Measurements from ENCODE around the gene FAM114A1.

FAM114A1 gene

GRCh38 chr4:38925492-38926413 lies 58.1 kb downstream of the FAM114A1 start:
- H3K27me3 ChIP-seq (replicated peaks in 2 of 5; ENCODE audit: control insufficient read depth in 4 of 5, insufficient read depth in 5 of 5, low read length in 4 of 5) = no peaks in the 10 kb centered on the region
- ChIA-PET POLR2A (no interaction called here), CTCF (interaction anchor here (0.5 to 1.3 kb wide), 6 partner anchors 15 to 854 kb away, joined by 3 to 4 read pairs (median 3); no protein-coding TSS in a partner anchor)
- H3K4me1 ChIP-seq (ENCODE audit: control extremely low read depth in 1 of 4, control insufficient read depth in 4 of 4, insufficient read depth in 4 of 4, low read length in 3 of 4) = peaks cover 0 to 3% (median under 1%) of the 10 kb centered on the region in 4 experiments
- no peaks in the 10 kb centered on the region for H3K36me3 ChIP-seq (ENCODE audit: control insufficient read depth in 4 of 4, insufficient read depth in 4 of 4, low read length in 3 of 4)
- 100% methylated on average over 1 of the region's 3 CpGs for WGBS (ENCODE audit: insufficient coverage)
- no peaks in the 10 kb centered on the region for H3K9me3 ChIP-seq (ENCODE audit: control extremely low read depth in 1 of 5, control insufficient read depth in 4 of 5, insufficient read depth in 2 of 5, low read depth in 1 of 5, low read length in 4 of 5)
- no peak overlapping the region for H3K27ac ChIP-seq (ENCODE audit: insufficient read depth in 1 of 2, low read depth in 1 of 2, low read length in 2 of 2, poor library complexity in 1 of 2, severe bottlenecking in 2 of 2)
- no peak for DNase-seq
- H3K4me3 ChIP-seq (ENCODE audit: control insufficient read depth in 1 of 7, extremely low read depth in 1 of 7, insufficient read depth in 4 of 7, low read depth in 2 of 7, low read length in 6 of 7) = no peak overlapping the region

GRCh38 chr4:38926896-38927295 lies 59.3 kb downstream of the FAM114A1 start:
- over 99% methylated on average over 6 of the region's 6 CpGs for WGBS (ENCODE audit: insufficient coverage)
- no peak for DNase-seq
- H3K27ac ChIP-seq (ENCODE audit: insufficient read depth in 1 of 2, low read depth in 1 of 2, low read length in 2 of 2, poor library complexity in 1 of 2, severe bottlenecking in 2 of 2) = no peak overlapping the region
- H3K9me3 ChIP-seq (ENCODE audit: control extremely low read depth in 1 of 5, control insufficient read depth in 4 of 5, insufficient read depth in 2 of 5, low read depth in 1 of 5, low read length in 4 of 5) = no peaks in the 10 kb centered on the region
- CTCF ChIA-PET = interaction anchor here (0.5 to 1.3 kb wide), 4 partner anchors 23 to 855 kb away, joined by 3 to 4 read pairs (median 3); no protein-coding TSS in a partner anchor
- H3K4me3 ChIP-seq (ENCODE audit: control insufficient read depth in 1 of 7, extremely low read depth in 1 of 7, insufficient read depth in 4 of 7, low read depth in 2 of 7, low read length in 6 of 7) = no peak overlapping the region
- POLR2A ChIA-PET = no interaction called here
- H3K36me3 ChIP-seq (ENCODE audit: control insufficient read depth in 4 of 4, insufficient read depth in 4 of 4, low read length in 3 of 4) = peaks cover 0 to 2% (median 0%) of the 10 kb centered on the region in 4 experiments
- no peaks in the 10 kb centered on the region for H3K27me3 ChIP-seq (replicated peaks in 2 of 5; ENCODE audit: control insufficient read depth in 4 of 5, insufficient read depth in 5 of 5, low read length in 4 of 5)
- H3K4me1 ChIP-seq (ENCODE audit: control extremely low read depth in 1 of 4, control insufficient read depth in 4 of 4, insufficient read depth in 4 of 4, low read length in 3 of 4) = no peaks in the 10 kb centered on the region

DNA sequence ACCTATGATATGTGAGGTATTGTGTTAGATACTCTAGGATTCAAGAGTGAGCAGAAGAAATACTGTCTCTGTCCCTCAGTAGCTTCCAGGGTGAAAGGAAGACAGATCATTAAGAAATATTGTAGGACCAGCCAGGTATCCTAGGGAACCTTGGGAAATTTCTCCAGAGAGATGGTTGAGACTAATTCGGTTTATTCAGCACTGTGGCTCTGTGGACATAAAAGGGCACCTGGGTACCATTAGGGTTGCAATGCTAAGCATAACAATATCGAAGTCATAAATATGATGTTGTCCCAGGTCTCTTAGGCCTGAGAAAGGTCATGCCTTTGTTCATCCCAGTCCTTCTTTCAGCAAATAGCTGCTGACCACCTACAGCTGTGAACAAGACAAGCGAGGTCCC lies 61.0 kb downstream of the FAM114A1 start:
- POLR2A ChIA-PET = no interaction called here
- no peak for DNase-seq
- peaks cover 0 to 4% (median 1%) of the 10 kb centered on the region in 4 experiments for H3K36me3 ChIP-seq (ENCODE audit: control insufficient read depth in 4 of 4, insufficient read depth in 4 of 4, low read length in 3 of 4)

DNA sequence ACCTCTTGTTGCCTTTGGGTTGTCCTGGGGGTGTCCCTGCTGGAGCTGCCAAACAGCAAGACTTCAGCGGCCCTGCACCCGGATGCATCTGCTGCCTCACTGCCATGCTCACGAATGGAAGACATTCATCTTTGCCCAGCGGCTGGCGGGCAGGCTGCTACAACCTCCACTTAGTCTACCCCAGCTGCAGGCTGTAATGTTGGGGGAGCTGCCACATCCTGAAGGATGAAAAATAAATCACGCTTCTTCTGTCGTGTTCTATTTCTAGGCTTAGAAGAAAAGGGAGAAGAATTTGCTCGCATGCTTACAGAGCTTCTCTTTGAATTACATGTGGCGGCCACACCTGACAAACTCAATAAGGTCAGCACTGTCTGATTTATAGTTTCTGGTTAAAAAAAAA lies 61.4 kb downstream of the FAM114A1 start:
- H3K36me3 ChIP-seq (ENCODE audit: control insufficient read depth in 4 of 4, insufficient read depth in 4 of 4, low read length in 3 of 4) = peaks cover 0 to 4% (median 1%) of the 10 kb centered on the region in 4 experiments
- no peak overlapping the region for H3K27ac ChIP-seq (ENCODE audit: insufficient read depth in 1 of 2, low read depth in 1 of 2, low read length in 2 of 2, poor library complexity in 1 of 2, severe bottlenecking in 2 of 2)
- no peaks in the 10 kb centered on the region for H3K27me3 ChIP-seq (replicated peaks in 2 of 5; ENCODE audit: control insufficient read depth in 4 of 5, insufficient read depth in 5 of 5, low read length in 4 of 5)
- 99% methylated on average over 9 of the region's 9 CpGs for WGBS (ENCODE audit: insufficient coverage)
- no peak overlapping the region for H3K4me3 ChIP-seq (ENCODE audit: control insufficient read depth in 1 of 7, extremely low read depth in 1 of 7, insufficient read depth in 4 of 7, low read depth in 2 of 7, low read length in 6 of 7)
- no peaks in the 10 kb centered on the region for H3K9me3 ChIP-seq (ENCODE audit: control extremely low read depth in 1 of 5, control insufficient read depth in 4 of 5, insufficient read depth in 2 of 5, low read depth in 1 of 5, low read length in 4 of 5)
- no peak for DNase-seq
- POLR2A ChIA-PET = no interaction called here
- CTCF ChIA-PET = no interaction called here
- H3K4me1 ChIP-seq (ENCODE audit: control extremely low read depth in 1 of 4, control insufficient read depth in 4 of 4, insufficient read depth in 4 of 4, low read length in 3 of 4) = no peaks in the 10 kb centered on the region

More for the DNA sequence above, 61.0 kb downstream of the FAM114A1 start:
- no peak overlapping the region for H3K4me3 ChIP-seq (ENCODE audit: control insufficient read depth in 1 of 7, extremely low read depth in 1 of 7, insufficient read depth in 4 of 7, low read depth in 2 of 7, low read length in 6 of 7)
- CTCF ChIA-PET = no interaction called here
- no peak overlapping the region for H3K27ac ChIP-seq (ENCODE audit: insufficient read depth in 1 of 2, low read depth in 1 of 2, low read length in 2 of 2, poor library complexity in 1 of 2, severe bottlenecking in 2 of 2)
- no peaks in the 10 kb centered on the region for H3K4me1 ChIP-seq (ENCODE audit: control extremely low read depth in 1 of 4, control insufficient read depth in 4 of 4, insufficient read depth in 4 of 4, low read length in 3 of 4)
- WGBS (ENCODE audit: insufficient coverage) = 100% methylated on average over 3 of the region's 3 CpGs
- H3K9me3 ChIP-seq (ENCODE audit: control extremely low read depth in 1 of 5, control insufficient read depth in 4 of 5, insufficient read depth in 2 of 5, low read depth in 1 of 5, low read length in 4 of 5) = no peaks in the 10 kb centered on the region
- no peaks in the 10 kb centered on the region for H3K27me3 ChIP-seq (replicated peaks in 2 of 5; ENCODE audit: control insufficient read depth in 4 of 5, insufficient read depth in 5 of 5, low read length in 4 of 5)

DNA sequence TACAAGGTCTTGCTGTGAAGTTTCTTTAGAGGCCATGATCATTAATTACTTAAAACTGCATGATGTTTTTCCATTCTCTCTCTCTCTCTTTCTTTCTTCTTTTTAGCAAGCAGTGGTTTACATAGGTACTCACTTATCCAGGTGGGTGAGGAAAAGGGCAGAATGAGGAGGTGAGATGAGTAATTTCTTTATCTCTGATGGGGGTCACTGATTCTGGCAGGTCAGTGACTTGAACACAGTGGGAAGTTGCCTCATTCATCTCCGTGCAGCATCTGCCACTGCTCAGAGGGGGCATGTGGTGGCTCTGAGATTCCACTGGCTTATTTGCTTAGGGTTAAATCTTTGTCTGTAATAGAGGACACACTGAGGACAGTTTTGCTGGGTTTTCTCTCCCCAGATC lies 62.6 kb downstream of the FAM114A1 start:
- H3K27ac ChIP-seq (ENCODE audit: insufficient read depth in 1 of 2, low read depth in 1 of 2, low read length in 2 of 2, poor library complexity in 1 of 2, severe bottlenecking in 2 of 2) = no peak overlapping the region
- WGBS (ENCODE audit: insufficient coverage) = no CpG with 5 or more reads among the region's 1 CpG
- no peaks in the 10 kb centered on the region for H3K4me1 ChIP-seq (ENCODE audit: control extremely low read depth in 1 of 4, control insufficient read depth in 4 of 4, insufficient read depth in 4 of 4, low read length in 3 of 4)
- POLR2A ChIA-PET = no interaction called here
- H3K27me3 ChIP-seq (replicated peaks in 2 of 5; ENCODE audit: control insufficient read depth in 4 of 5, insufficient read depth in 5 of 5, low read length in 4 of 5) = no peaks in the 10 kb centered on the region
- CTCF ChIA-PET = no interaction called here
- no peak overlapping the region for H3K4me3 ChIP-seq (ENCODE audit: control insufficient read depth in 1 of 7, extremely low read depth in 1 of 7, insufficient read depth in 4 of 7, low read depth in 2 of 7, low read length in 6 of 7)
- DNase-seq = no peak
- H3K36me3 ChIP-seq (ENCODE audit: control insufficient read depth in 4 of 4, insufficient read depth in 4 of 4, low read length in 3 of 4) = peaks cover 0 to 4% (median 1%) of the 10 kb centered on the region in 4 experiments
- no peaks in the 10 kb centered on the region for H3K9me3 ChIP-seq (ENCODE audit: control extremely low read depth in 1 of 5, control insufficient read depth in 4 of 5, insufficient read depth in 2 of 5, low read depth in 1 of 5, low read length in 4 of 5)

DNA sequence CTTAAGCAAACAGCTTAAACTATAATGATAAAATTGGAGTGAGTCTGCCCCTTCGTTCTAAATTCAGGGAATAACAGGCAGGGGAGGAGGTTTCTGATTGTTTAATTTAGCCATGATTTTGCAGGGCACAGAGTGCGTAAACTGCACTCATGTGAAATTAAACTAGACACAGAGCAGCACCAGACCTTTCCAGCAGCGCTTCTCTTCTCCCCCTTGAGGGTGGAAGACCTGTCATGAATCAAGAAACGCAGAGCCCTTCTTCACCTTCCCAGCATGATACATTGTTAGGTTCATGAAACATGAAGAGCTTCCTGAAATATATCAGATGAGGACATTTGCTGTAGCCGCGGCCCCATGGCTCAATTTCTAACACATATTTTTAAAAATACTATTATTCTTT lies 63.1 kb downstream of the FAM114A1 start:
- no peaks in the 10 kb centered on the region for H3K4me1 ChIP-seq (ENCODE audit: control extremely low read depth in 1 of 4, control insufficient read depth in 4 of 4, insufficient read depth in 4 of 4, low read length in 3 of 4)
- CTCF ChIA-PET = no interaction called here
- 100% methylated on average over 2 of the region's 6 CpGs for WGBS (ENCODE audit: insufficient coverage)
- no peak overlapping the region for H3K4me3 ChIP-seq (ENCODE audit: control insufficient read depth in 1 of 7, extremely low read depth in 1 of 7, insufficient read depth in 4 of 7, low read depth in 2 of 7, low read length in 6 of 7)
- POLR2A ChIA-PET = no interaction called here
- no peaks in the 10 kb centered on the region for H3K27me3 ChIP-seq (replicated peaks in 2 of 5; ENCODE audit: control insufficient read depth in 4 of 5, insufficient read depth in 5 of 5, low read length in 4 of 5)
- DNase-seq = no peak
- no peak overlapping the region for H3K27ac ChIP-seq (ENCODE audit: insufficient read depth in 1 of 2, low read depth in 1 of 2, low read length in 2 of 2, poor library complexity in 1 of 2, severe bottlenecking in 2 of 2)
- H3K9me3 ChIP-seq (ENCODE audit: control extremely low read depth in 1 of 5, control insufficient read depth in 4 of 5, insufficient read depth in 2 of 5, low read depth in 1 of 5, low read length in 4 of 5) = no peaks in the 10 kb centered on the region
- peaks cover 0 to 4% (median 1%) of the 10 kb centered on the region in 4 experiments for H3K36me3 ChIP-seq (ENCODE audit: control insufficient read depth in 4 of 4, insufficient read depth in 4 of 4, low read length in 3 of 4)

GRCh38 chr4:38931125-38931524 lies 63.5 kb downstream of the FAM114A1 start:
- WGBS (ENCODE audit: insufficient coverage) = 100% methylated on average over 3 of the region's 5 CpGs
- Histone ChIP-seq H3K36me3 (ENCODE audit: control insufficient read depth in 4 of 4, insufficient read depth in 4 of 4, low read length in 3 of 4) (peaks cover 0 to 4% (median 1%) of the 10 kb centered on the region in 4 experiments), H3K9me3 (ENCODE audit: control extremely low read depth in 1 of 5, control insufficient read depth in 4 of 5, insufficient read depth in 2 of 5, low read depth in 1 of 5, low read length in 4 of 5) (no peaks in the 10 kb centered on the region), H3K4me1 (ENCODE audit: control extremely low read depth in 1 of 4, control insufficient read depth in 4 of 4, insufficient read depth in 4 of 4, low read length in 3 of 4) (no peaks in the 10 kb centered on the region), H3K4me3 (ENCODE audit: control insufficient read depth in 1 of 7, extremely low read depth in 1 of 7, insufficient read depth in 4 of 7, low read depth in 2 of 7, low read length in 6 of 7) (no peak overlapping the region), H3K27me3 (replicated peaks in 2 of 5; ENCODE audit: control insufficient read depth in 4 of 5, insufficient read depth in 5 of 5, low read length in 4 of 5) (no peaks in the 10 kb centered on the region), H3K27ac (ENCODE audit: insufficient read depth in 1 of 2, low read depth in 1 of 2, low read length in 2 of 2, poor library complexity in 1 of 2, severe bottlenecking in 2 of 2) (no peak overlapping the region)
- ChIA-PET POLR2A (no interaction called here), CTCF (no interaction called here)
- no peak for DNase-seq

All from common myeloid progenitor, CD34-positive (primary cell).